GM21825 (cell line): Measurements from ENCODE around the gene MTHFR.

Experiments
- ATAC-seq: cut with Tn5 transposase; IDR thresholded peaks from one replicate; pipeline ENCODE4 v1.9.1; 2021; ENCODE audit warnings: mild to moderate bottlenecking, moderate library complexity; ENCODE audit not compliant: unreplicated experiment

Gene MTHFR

DNA sequence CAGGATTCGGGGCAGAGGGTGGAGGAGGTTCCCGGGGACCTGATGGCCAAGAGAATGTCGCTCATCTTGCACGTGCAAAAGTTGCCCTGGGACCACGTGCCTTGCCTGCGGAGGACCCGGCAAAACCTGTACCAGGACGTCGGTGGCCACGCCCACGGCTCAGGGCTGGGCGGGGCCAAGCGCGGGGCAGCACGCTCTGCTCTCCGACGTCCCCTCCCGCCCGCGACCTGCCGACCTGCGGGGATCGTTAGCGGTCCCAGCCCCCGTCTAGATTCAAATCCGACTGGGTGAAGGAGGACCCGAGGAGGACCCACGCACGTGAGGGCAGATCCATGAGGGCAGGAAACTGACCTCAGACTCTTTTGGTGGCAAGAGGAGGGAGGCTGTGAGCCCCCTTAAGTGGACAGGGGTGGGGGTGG, 43.8 kb downstream of the MTHFR start, which contains the start of gene C1orf167:
Gene C1orf167, plus strand, starts transcription at position 206 of the 419 bp plus-strand sequence. CDS start 2,208 bp downstream, outside the sequence.
- ATAC-seq, result no peak

- no peak for ATAC-seq
These were observed 44.5 kb downstream of the MTHFR start for GRCh38 chr1:11761285-11761684.

GRCh38 chr1:11759791-11760190, 46.0 kb downstream of the MTHFR start:
- no peak for ATAC-seq

DNA sequence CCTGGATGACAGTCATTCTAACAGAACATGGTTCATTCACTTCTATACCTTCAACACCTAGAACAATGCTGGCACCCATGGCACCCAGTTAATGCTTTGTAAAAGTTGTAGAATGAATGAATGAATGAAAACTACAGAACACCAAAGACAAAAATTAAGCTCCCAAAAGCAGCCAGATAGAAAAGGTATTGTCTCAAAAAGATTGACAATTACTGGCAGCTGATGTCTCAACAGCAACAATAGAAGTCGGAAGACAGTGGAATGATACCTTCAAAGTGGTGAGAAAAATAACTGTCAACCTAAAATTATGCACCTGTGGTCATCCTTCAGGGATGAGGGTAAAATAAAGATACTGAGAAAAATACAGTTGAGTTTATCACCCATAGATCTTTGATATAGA, 48.7 kb downstream of the MTHFR start:
- ATAC-seq, result no peak

GRCh38 chr1:11753555-11754208, 52.1 kb downstream of the MTHFR start:
- no peak for ATAC-seq

GRCh38 chr1:11752359-11753088, 53.2 kb downstream of the MTHFR start:
- no peak for ATAC-seq

GRCh38 chr1:11751087-11751486, 54.7 kb downstream of the MTHFR start:
- ATAC-seq, result no peak

GRCh38 chr1:11749996-11750395, 55.8 kb downstream of the MTHFR start:
- no peak for ATAC-seq

GRCh38 chr1:11749203-11749689, 56.5 kb downstream of the MTHFR start:
- ATAC-seq, result peak; percentile 49

DNA sequence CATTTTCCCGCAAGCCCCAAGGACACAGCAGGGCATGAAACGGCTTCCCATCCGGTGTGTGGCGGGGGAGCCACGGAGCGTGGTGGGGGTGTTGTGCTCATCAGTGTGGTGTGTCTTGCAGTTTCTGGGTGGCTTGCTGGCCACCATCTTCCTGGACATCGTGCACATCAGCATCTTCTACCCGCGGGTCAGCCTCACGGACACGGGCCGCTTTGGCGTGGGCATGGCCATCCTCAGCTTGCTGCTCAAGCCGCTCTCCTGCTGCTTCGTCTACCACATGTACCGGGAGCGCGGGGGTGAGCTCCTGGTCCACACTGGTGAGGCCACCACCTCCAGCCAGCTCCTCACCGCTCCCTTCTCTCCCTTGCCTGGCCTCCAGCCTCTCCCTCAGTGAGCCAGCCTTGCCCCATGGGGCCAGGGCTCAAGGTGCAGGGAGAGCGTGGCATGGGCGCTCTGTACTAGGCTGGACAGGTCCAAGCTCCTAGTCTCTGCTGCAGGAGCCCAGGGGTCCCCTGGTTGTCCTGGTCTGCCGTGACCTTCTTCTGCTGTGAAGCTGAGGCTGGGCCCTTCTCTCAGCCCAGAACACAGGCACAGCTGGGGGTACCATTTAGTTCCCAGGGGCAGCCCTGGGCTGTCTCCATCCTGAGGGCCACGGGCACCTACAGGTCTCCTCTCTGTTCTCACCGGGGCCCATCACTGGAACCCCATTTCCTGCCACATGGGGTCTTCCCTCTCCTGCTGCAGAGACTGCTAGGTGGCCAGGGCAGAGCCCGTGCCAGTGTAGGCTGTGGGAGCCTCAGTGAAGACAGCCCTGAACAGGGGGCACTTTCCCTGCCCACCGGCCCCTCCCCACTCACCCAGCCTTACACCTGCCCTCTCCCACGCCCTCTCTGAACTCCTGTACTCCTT, 57.2 kb downstream of the MTHFR start:
- ATAC-seq, result no peak

GRCh38 chr1:11746795-11747487, 58.8 kb downstream of the MTHFR start:
- no peak for ATAC-seq

DNA sequence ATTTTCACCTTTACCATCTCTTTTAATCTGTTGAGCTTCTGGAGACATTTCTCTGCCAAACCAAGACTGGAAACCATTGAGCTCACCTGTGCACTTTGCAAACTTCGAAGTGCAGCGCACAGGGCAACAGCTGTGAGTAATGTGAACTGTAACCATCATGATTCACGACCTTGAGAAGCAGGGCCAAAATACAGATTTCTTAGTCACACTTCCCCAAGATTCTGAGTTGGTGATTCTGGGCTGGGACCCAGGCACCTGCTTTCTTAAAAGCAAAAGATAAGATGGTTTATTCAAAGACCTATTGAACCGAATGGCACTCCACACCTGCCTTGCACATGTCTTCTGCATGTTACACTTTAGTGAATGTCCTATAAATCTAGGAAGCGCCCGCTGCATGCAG, 59.7 kb downstream of the MTHFR start:
- no peak for ATAC-seq

GRCh38 chr1:11744287-11744686, 61.5 kb downstream of the MTHFR start:
- no peak for ATAC-seq

DNA sequence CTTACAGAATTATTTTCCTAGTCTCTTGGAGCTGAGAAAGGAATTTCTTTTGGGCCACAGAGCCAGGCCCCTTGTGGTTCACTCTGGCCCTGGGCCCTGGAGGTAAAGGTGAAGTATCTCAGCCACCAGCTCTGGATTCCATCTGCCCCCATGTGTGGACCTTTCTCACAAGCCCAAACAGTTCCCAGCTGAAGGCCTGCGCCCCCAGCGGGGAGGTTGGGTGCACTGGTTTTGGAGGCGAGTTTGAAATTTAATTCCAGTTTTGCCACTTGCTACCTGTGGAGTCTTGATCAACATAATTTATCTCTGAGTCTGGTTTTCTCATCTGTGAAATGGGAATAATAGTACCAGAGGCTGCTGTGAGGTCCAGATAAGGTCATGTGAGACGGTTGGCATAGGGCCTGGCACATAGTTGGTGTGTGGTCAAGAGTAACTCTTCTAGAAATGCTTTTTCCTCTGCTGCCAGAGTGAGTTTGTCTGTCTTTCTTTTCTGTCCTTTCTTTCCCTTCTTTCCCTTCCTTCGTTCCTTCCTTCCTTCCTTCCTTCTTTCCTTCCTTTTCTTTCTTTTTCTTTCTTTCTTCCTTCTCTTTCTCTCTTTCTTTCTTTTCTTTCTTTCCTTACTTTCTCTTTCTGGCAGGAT, 63.7 kb downstream of the MTHFR start:
- ATAC-seq, result no peak

DNA sequence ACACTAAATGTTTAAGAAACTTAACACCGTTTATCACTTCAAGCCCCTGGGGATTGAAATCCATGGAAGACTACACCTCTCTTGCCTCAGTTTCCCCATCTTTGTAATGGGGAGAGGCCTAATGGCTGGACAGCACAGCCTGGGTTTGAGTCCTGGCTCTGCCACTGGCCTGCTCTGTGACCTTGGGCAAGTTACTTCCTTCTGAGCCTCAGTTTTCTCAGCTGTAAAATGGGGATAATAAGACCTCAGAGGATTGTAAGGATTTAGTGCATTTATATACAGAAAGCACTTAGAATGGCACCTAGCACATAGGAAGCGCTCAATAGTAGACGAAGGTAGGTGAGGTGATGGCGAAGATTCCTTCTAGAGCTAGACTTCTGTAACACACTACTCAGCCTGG, 64.3 kb downstream of the MTHFR start:
- no peak for ATAC-seq

- no peak for ATAC-seq
These were observed 65.2 kb downstream of the MTHFR start for GRCh38 chr1:11740258-11741192.

DNA sequence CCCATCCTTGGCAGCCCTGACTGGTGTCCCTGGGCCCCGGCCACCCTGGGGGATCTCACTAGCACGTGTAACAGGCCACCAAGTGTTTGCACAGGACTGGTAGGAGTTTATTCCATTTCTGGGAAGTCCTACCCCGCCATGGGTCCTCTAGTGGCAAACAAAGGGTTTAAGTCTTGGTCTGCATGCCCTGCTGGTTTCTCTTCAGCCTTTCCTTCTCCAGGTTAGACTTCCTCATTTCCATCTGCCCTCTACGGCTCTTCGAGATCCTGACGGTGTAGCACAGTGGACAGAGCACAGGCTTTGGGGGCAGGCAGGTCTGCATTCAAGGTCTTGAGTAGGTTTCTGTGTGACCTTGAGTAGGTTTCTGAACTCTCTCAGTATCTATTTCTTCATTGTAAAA, 67.0 kb downstream of the MTHFR start:
- no peak for ATAC-seq

GRCh38 chr1:11738096-11738495, 67.7 kb downstream of the MTHFR start:
- ATAC-seq, result no peak
